B cell (primary cell): Measurements from ENCODE around the gene RREB1. TPM values are rescaled to one million over a fixed set of nuclear protein-coding genes. Genes with fewer than 3 reads are reported as not detected.

Source experiments
- ATAC-seq: fragments of 200-7000 bp; cut with Tn5 transposase; one replicate; pipeline ENCODE4 v1.10.0; 2021; ENCODE audit warnings: low read depth, mild to moderate bottlenecking, moderate number of reproducible peaks, moderate library complexity
- CTCF ChIA-PET: fragments of 350-600 bp; sonication (Branson Sonifier 250); formaldehyde crosslinking; loops from one replicate; lab custom pipeline; 2021; ENCODE audit warnings: antibody characterized with exemption, inconsistent platforms; lab: Charles Lee
- POLR2A ChIA-PET: fragments of 350-600 bp; sonication (Branson Sonifier 250); formaldehyde crosslinking; loops from one replicate; lab custom pipeline; 2021; ENCODE audit warnings: antibody characterized with exemption; lab: Charles Lee
- DNase-seq: peaks from one replicate; pipeline ENCODE4 v3.0.0; 2013
- H2AFZ ChIP-seq: 2 replicates; pipeline ENCODE4 v1.6.1; 2012; ENCODE audit warnings: mild to moderate bottlenecking, low read depth, low read length; ENCODE audit not compliant: insufficient read depth, poor library complexity, severe bottlenecking
- H3K27ac ChIP-seq, 2 donors: 1 replicate in 1 of 2; 2 replicates in 1 of 2; pipeline ENCODE4 v1.5.1; 2012 to 2013; ENCODE audit warnings: low read length in 2 of 2, mild to moderate bottlenecking in 2 of 2, moderate library complexity in 1 of 2
- H3K27me3 ChIP-seq, 4 experiments: fragments of 200-600 bp in 1 of 4; sonication (generic) in 1 of 4; replicated peaks in 1 of 4; 1 replicate in 2 of 4; 2 replicates in 2 of 4; pipeline versions ENCODE4 v1.6.1 to v1.7.0; 2013 to 2016; ENCODE audit warnings: low read length in 3 of 4, mild to moderate bottlenecking in 2 of 4, mixed read lengths in 1 of 4, moderate library complexity in 1 of 4; ENCODE audit not compliant: insufficient read depth in 4 of 4, control insufficient read depth in 3 of 4; ENCODE audit errors: control extremely low read depth in 1 of 4
- H3K36me3 ChIP-seq, 2 experiments: replicated peaks in 1 of 2; 1 replicate in 1 of 2; 2 replicates in 1 of 2; pipeline versions ENCODE4 v1.6.1 to v1.7.1; 2013; ENCODE audit warnings: low read length in 1 of 2; ENCODE audit not compliant: insufficient read depth in 2 of 2, control insufficient read depth in 1 of 2; ENCODE audit errors: control extremely low read depth in 1 of 2, extremely low read depth in 1 of 2
- H3K4me1 ChIP-seq, 2 donors: fragments of 200-600 bp in 1 of 2; sonication (generic) in 1 of 2; 1 replicate in 1 of 2; 2 replicates in 1 of 2; pipeline versions ENCODE4 v1.5.1 to v1.6.1; 2013 to 2017; ENCODE audit warnings: low read length in 2 of 2; ENCODE audit not compliant: control insufficient read depth in 2 of 2, insufficient read depth in 2 of 2
- H3K4me2 ChIP-seq: replicated peaks from 2 replicates; pipeline ENCODE3; 2012; ENCODE audit warnings: mild to moderate bottlenecking, low read depth, low read length; ENCODE audit not compliant: poor library complexity, severe bottlenecking
- H3K4me3 ChIP-seq, 5 experiments: fragments of 200-600 bp in 1 of 5; sonication (generic) in 1 of 5; 1 replicate in 3 of 5; 2 replicates in 2 of 5; pipeline versions ENCODE4 v1.5.1 to v1.7.0; 2011 to 2016; ENCODE audit warnings: low read length in 4 of 5, mild to moderate bottlenecking in 4 of 5, low read depth in 2 of 5, control low read depth in 1 of 5, moderate library complexity in 1 of 5; ENCODE audit not compliant: insufficient read depth in 1 of 5; ENCODE audit errors: control extremely low read depth in 1 of 5, extremely low read depth in 1 of 5
- H3K79me2 ChIP-seq: fragments of 200-600 bp; sonication (generic); one replicate; pipeline ENCODE4 v1.6.0; 2016; ENCODE audit warnings: low read length; ENCODE audit not compliant: control insufficient read depth, insufficient read depth
- H3K9ac ChIP-seq: fragments of 200-600 bp; sonication (generic); 2 replicates; pipeline ENCODE4 v1.6.1; 2017; ENCODE audit warnings: mild to moderate bottlenecking, low read length, moderate library complexity
- H3K9me3 ChIP-seq, 3 donors: one replicate each; pipeline versions ENCODE4 v1.6.1 to v1.7.1; 2013; ENCODE audit warnings: low read length in 2 of 3; ENCODE audit not compliant: control insufficient read depth in 2 of 3, insufficient read depth in 1 of 3; ENCODE audit errors: control extremely low read depth in 1 of 3
- H4K20me1 ChIP-seq: 2 replicates; pipeline ENCODE4 v1.6.0; 2012; ENCODE audit warnings: mild to moderate bottlenecking, low read length; ENCODE audit not compliant: insufficient read depth, control insufficient read depth, poor library complexity, severe bottlenecking
- H3K27ac Mint-ChIP-seq: one replicate; pipeline ENCODE4 v1.8.0; 2021; ENCODE audit warnings: mixed read lengths
- H3K27me3 Mint-ChIP-seq: one replicate; pipeline ENCODE4 v1.8.0; 2021; ENCODE audit warnings: mixed read lengths
- H3K4me1 Mint-ChIP-seq: one replicate; pipeline ENCODE4 v1.8.0; 2021; ENCODE audit warnings: mixed read lengths
- H3K4me3 Mint-ChIP-seq: one replicate; pipeline ENCODE4 v1.8.0; 2021; ENCODE audit warnings: mixed read lengths
- H3K9me3 Mint-ChIP-seq: one replicate; pipeline ENCODE4 v1.8.0; 2022; ENCODE audit warnings: mixed read lengths; ENCODE audit not compliant: insufficient read depth
- CTCF ChIP-seq: fragments of 200-600 bp; IDR thresholded peaks from one replicate; pipeline ENCODE4 v1.8.0; 2022; ENCODE audit warnings: antibody characterized with exemption, mild to moderate bottlenecking
- EZH2 ChIP-seq: IDR thresholded peaks from 2 replicates; pipeline ENCODE4 v1.6.1; 2012; ENCODE audit warnings: borderline replicate concordance, low read depth, mild to moderate bottlenecking, moderate library complexity, low read length; ENCODE audit not compliant: insufficient read depth, poor library complexity, severe bottlenecking
- WGBS: methylation state at CpG from one replicate; pipeline ENCODE4 v1.1.5; 2013; ENCODE audit warnings: missing lambda C conversion rate; ENCODE audit not compliant: insufficient coverage; 5-methylcytosine and 5-hydroxymethylcytosine counted together
- intact Hi-C: fragments of 100-400 bp; cut with micrococcal nuclease; formaldehyde crosslinking; loops from one replicate; pipeline ENCODE4 v1.10.0; 2022
- polyA plus RNA-seq: library from polyadenylated mRNA; depleted of rRNA; stranded (reverse); fragments of >200 nt; gene quantifications from 2 replicates; pipeline ENCODE4 v1.2.3, GENCODE V29; 2012
- total RNA-seq, 2 donors: library from RNA; stranded (reverse); fragments of 120-200 nt in 1 of 2; gene quantifications; 1 replicate in 1 of 2; 2 replicates in 1 of 2; pipeline versions ENCODE4 v1.2.3 to v1.2.4, GENCODE V29; 2013 to 2022

RREB1 gene
- total and polyA plus RNA-seq, 2 donors (not counting 1 experiment from before 2014, with no cell fraction given): 10.4 to 58.6 TPM

DNA sequence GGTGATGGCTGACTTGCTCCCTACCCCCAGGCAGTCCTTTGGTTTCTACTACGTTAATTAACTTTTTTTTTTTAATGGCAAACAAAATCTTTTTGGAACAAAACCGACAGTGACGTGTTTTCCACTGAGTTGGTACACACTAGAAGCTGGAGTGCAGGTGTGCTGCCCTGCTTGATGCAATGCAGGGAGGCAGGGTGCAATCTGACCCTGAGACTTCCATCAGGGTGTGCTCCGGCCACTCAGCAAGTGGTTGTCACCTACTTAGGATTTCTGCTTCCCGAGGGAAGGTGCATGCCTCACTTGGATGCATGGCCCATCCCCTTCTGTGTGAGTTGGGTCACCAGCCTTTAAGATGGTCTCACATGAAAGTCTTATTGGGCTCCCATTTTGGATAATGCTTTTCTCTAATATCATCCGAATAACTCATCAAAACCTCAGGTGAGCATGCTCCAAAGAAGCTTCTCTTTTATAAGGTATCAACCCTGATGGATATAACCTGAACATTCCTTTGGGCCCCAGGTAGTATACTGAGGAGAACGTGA is 14.0 kb downstream of the RREB1 start:
- no peak for DNase-seq
- peaks cover 100% of the 10 kb centered on the region for H3K79me2 ChIP-seq
- peaks cover 51% of the 10 kb centered on the region for H3K4me1 Mint-ChIP-seq

More for the DNA sequence above, 14.0 kb downstream of the RREB1 start:
- Histone ChIP-seq H3K36me3 (peaks cover 0 to 14% of the 10 kb centered on the region in 2 experiments), H3K4me1 (peaks cover 5 to 8% of the 10 kb centered on the region in 2 donors), H3K27me3 (no peaks in the 10 kb centered on the region), H3K9ac (no peak overlapping the region), H3K4me2 (no peak overlapping the region), H3K27ac (no peak overlapping the region), H3K9me3 (no peaks in the 10 kb centered on the region), H3K4me3 (no peak overlapping the region), H4K20me1 (peaks cover 65% of the 10 kb centered on the region), H2AFZ (no peak overlapping the region)
- intact Hi-C loops: no loop called here
- Mint-ChIP-seq H3K27ac (no peak overlapping the region), H3K27me3 (no peaks in the 10 kb centered on the region), H3K4me3 (no peak overlapping the region), H3K9me3 (no peaks in the 10 kb centered on the region)
- TF ChIP-seq EZH2 (no peak), CTCF (no peak)
- ATAC-seq: no peak
- WGBS: 100% methylated on average over 5 of the region's 7 CpGs
- POLR2A ChIA-PET: no interaction called here
- CTCF ChIA-PET: interaction anchor here (1.0 kb wide), 1 partner anchor 462 kb away, joined by 3 read pairs; no protein-coding TSS in a partner anchor
